Vagina (tissue), 2 donors: ENCODE results near the gene MORN5. TPM values are rescaled to one million over a fixed set of nuclear protein-coding genes. Genes with fewer than 3 reads are reported as not detected.

ENCODE experiments used
- DNase-seq, 2 donors: peaks; one replicate each; pipeline ENCODE4 v3.0.0-alpha.2; 2017; ENCODE audit errors: extremely low spot score in 2 of 2
- H3K27ac ChIP-seq: fragments of 200-600 bp; sonication (generic); one replicate; pipeline ENCODE4 v1.5.1; 2019
- H3K27me3 ChIP-seq: fragments of 200-600 bp; sonication (generic); one replicate; pipeline ENCODE4 v1.5.1; 2019
- H3K36me3 ChIP-seq, 2 donors: fragments of 200-600 bp; sonication (generic); one replicate each; pipeline ENCODE4 v1.5.1; 2017 to 2019
- H3K4me1 ChIP-seq: fragments of 200-600 bp; sonication (generic); one replicate; pipeline ENCODE4 v1.5.1; 2019
- H3K4me3 ChIP-seq, 2 donors: fragments of 200-600 bp; sonication (generic); 1 replicate in 1 of 2; 2 replicates in 1 of 2; pipeline ENCODE4 v1.5.1; 2016 to 2019
- H3K9me3 ChIP-seq: fragments of 200-600 bp; sonication (generic); one replicate; pipeline ENCODE4 v1.5.1; 2019
- POLR2A ChIP-seq, 2 donors: fragments of 450-650 bp; IDR thresholded peaks; one replicate each; pipeline ENCODE4 v1.6.1; 2017; ENCODE audit warnings: antibody characterized with exemption in 2 of 2, mild to moderate bottlenecking in 2 of 2, moderate library complexity in 2 of 2
- POLR2AphosphoS5 ChIP-seq, 2 donors: sonication (generic); formaldehyde crosslinking; IDR thresholded peaks; one replicate each; pipeline ENCODE4 v1.9.0; 2017; ENCODE audit warnings: antibody characterized with exemption in 2 of 2, mild to moderate bottlenecking in 2 of 2, low read depth in 1 of 2; ENCODE audit not compliant: insufficient read depth in 1 of 2
- intact Hi-C: fragments of 100-400 bp; cut with DNase I; formaldehyde crosslinking; loops from one replicate; pipeline ENCODE4 v1.15.1; 2023
- total RNA-seq: library from RNA; depleted of rRNA; stranded (reverse); fragments of >200 nt; gene quantifications from one replicate; pipeline ENCODE4 v1.2.3, GENCODE V29; 2016
- TF ChIP-seq, protein P1 (sequence below), 3 experiments: fragments of 450-650 bp in 2 of 3; fragments of 200-600 bp in 1 of 3; sonication (generic) in 1 of 3; IDR thresholded peaks; one replicate each; pipeline ENCODE4 v1.5.1; 2017 to 2019; ENCODE audit warnings: antibody characterized with exemption in 3 of 3, mild to moderate bottlenecking in 2 of 3, moderate library complexity in 2 of 3

Gene MORN5
- total RNA-seq, 1 donor from 2014 or later = not detected

DNA sequence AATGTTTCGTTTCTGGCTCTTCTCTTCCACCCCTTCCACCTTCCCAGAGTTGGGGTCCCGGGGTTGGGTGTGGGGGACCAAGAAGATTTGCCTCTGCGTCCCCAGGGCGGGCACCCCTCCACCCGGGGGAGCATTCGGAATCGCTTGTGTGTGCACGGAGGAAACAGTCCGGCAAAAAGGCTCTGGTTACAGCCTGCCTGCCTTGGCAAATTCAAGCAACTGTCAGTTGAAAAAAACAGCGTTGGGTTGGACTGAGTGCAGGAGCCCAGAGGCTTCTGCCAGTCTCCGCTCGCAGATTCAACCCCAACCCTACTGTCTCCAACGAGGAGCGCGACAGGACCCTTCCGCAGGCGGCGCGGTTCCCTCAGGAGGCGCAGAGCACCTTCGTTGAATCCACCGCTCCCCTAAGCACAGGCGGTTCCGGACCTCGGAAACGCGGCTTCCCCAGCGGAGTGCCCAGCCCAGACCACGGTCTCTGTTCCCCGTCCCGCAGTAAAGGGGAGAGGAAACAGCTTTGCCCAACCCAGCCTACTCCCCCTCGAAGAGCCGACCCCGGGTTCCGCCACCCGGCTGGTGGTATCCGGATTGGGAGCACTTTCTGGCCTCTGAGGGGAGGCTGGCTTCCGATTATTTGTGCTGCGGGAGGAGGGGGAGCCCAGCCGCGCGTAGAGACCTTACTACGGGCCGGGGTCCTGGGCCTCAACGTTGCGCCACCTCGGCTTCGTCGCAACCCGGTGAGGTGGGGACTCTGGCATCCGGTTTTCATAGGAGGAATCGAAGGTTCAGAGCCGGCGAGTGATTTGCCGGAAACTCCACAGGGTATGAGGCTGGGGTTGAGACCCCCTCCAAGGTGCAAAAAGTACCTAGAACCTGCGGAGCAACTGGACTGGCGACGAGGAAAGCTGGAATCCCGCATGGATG lies 59.5 kb downstream of the MORN5 start:
- Histone ChIP-seq H3K9me3 (no peaks in the 10 kb centered on the region), H3K27ac (no peak overlapping the region), H3K27me3 (peaks cover 12% of the 10 kb centered on the region), H3K36me3 (no peaks in the 10 kb centered on the region), H3K4me1 (peaks cover 21% of the 10 kb centered on the region), H3K4me3 (peak overlapping the region in 1 of 2 donors; percentile 1)
- intact Hi-C loops = no loop called here
- no peak for DNase-seq
- TF ChIP-seq POLR2AphosphoS5 (IDR thresholded peaks at IDR 0.05; ENCODE audit: insufficient read depth in 1 of 2, low read depth in 1 of 2) (no peak), POLR2A (IDR thresholded peaks at IDR 0.05) (no peak)
- TF ChIP-seq, protein P1, sequence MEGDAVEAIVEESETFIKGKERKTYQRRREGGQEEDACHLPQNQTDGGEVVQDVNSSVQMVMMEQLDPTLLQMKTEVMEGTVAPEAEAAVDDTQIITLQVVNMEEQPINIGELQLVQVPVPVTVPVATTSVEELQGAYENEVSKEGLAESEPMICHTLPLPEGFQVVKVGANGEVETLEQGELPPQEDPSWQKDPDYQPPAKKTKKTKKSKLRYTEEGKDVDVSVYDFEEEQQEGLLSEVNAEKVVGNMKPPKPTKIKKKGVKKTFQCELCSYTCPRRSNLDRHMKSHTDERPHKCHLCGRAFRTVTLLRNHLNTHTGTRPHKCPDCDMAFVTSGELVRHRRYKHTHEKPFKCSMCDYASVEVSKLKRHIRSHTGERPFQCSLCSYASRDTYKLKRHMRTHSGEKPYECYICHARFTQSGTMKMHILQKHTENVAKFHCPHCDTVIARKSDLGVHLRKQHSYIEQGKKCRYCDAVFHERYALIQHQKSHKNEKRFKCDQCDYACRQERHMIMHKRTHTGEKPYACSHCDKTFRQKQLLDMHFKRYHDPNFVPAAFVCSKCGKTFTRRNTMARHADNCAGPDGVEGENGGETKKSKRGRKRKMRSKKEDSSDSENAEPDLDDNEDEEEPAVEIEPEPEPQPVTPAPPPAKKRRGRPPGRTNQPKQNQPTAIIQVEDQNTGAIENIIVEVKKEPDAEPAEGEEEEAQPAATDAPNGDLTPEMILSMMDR (IDR thresholded peaks at IDR 0.05) = no peak

DNA sequence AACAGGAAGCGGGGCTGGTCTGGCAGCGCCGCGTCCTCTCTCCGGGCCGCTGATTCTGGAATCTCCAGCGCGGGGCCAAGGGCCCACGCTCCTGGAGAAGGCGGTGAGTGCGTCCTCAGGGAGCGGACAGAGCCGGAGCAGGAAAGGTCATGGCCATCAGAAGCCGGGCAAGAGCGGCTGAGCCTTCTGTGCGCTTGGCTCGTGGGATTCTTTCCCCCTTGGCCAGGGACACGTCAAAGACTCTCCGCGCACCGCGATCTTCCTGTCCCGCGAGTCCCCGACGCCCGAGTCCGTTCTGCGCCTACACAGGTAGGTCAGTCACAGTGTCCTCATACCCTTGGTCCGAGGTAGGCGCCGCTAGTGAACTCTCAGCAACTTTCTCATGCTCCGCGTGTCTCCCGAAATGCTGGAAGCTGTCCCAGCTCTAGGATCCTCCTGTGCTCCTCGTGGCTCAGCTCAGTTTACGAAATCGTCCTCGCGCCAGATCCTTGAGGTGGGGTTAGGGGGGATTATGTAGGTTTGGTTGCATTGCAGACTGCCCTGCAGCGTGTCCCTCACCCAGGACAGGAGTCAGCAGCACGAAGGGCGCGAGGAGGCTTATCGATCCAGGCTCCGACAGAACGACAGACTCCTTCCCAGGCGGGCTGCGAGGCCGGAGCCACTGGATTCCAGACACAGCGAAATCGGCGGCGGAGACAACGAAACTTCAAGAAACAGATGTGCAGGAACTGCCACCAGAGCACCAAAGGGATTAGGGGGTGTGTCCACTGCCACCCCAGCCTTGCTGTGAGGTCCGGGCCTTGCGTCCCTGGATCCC lies 60.4 kb downstream of the MORN5 start:
- DNase-seq = no peak
- peaks cover 8% of the 10 kb centered on the region for H3K27me3 ChIP-seq
- intact Hi-C loops = no loop called here

DNA sequence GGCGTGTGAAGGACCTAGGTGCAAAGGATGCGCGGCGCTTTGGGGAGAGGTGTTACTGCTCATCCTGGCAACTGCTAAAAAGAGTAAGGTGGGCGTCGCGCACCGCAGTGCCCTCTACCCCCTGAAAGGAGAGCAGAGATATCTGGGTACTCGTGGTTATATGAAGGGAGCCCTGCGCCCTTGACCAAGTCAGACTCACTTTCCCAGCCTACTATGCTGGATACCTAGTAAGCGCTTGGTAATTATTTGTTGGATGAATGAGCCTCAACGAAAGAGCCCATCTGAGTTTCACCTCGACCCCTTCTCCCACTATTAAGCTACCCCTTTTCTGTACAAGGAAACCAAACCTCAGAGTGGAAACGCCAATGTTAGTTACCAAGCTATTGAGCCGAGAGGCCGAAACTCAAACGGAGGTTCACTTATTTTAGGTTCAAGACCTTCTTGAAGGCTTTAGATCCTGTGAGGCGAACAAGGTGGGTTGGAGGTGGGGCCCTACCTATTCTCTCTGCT lies 61.0 kb downstream of the MORN5 start:
- intact Hi-C loops = no loop called here
- H3K27ac ChIP-seq = no peak overlapping the region
- H3K4me3 ChIP-seq = peak overlapping the region in 1 of 2 donors; percentile 1
- TF ChIP-seq, protein P1 (IDR thresholded peaks at IDR 0.05) = no peak
- no peak for TF ChIP-seq POLR2A (IDR thresholded peaks at IDR 0.05)
- TF ChIP-seq POLR2AphosphoS5 (IDR thresholded peaks at IDR 0.05; ENCODE audit: insufficient read depth in 1 of 2, low read depth in 1 of 2) = no peak
- DNase-seq = no peak
- H3K9me3 ChIP-seq = no peaks in the 10 kb centered on the region
- no peaks in the 10 kb centered on the region for H3K36me3 ChIP-seq
- H3K4me1 ChIP-seq = peaks cover 20% of the 10 kb centered on the region
- H3K27me3 ChIP-seq = peaks cover 11% of the 10 kb centered on the region

More for the DNA sequence above, 60.4 kb downstream of the MORN5 start:
- Histone ChIP-seq H3K9me3 (no peaks in the 10 kb centered on the region), H3K4me1 (peaks cover 19% of the 10 kb centered on the region), H3K36me3 (no peaks in the 10 kb centered on the region), H3K4me3 (peak overlapping the region in 1 of 2 donors; percentile 1), H3K27ac (no peak overlapping the region)
- TF ChIP-seq POLR2AphosphoS5 (IDR thresholded peaks at IDR 0.05; ENCODE audit: insufficient read depth in 1 of 2, low read depth in 1 of 2) (peak in 1 of 2 donors; percentile 54), POLR2A (IDR thresholded peaks at IDR 0.05) (no peak)

DNA sequence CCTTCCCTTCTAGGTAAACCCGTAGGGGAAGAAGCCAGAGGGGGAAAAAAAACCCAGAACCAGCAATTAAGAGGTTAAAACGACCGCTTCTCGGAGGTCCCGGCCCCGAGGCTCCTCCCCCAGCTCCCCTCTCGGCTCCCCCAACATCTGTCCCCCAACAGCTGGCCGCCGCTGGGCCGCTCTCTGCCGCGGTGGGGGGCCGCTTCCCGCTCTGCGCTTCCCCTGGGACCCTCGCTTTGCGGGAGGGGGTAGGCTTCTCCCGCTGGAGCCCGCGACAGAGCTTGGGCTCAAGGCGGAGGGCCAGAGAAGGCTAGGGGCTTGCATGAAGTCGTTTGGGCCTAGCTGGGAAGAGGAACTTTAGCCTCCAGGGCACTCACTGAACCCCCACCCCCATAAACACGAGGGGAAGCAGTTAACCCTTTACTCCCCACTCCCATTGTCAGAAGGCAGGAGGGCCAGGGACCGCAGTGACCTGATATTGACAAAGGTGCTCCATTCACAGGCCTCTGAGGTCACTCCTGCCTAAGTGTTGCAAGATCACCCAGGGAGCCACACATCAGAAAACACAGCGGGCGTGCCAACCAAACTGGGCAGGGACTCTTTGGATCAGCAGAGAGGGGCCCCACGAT lies 61.6 kb downstream of the MORN5 start:
- Histone ChIP-seq H3K36me3 (no peaks in the 10 kb centered on the region), H3K9me3 (no peaks in the 10 kb centered on the region), H3K4me3 (no peak overlapping the region), H3K27ac (no peak overlapping the region), H3K27me3 (peaks cover 16% of the 10 kb centered on the region), H3K4me1 (peaks cover 25% of the 10 kb centered on the region)
- intact Hi-C loops = no loop called here
- TF ChIP-seq POLR2A (IDR thresholded peaks at IDR 0.05) (no peak), POLR2AphosphoS5 (IDR thresholded peaks at IDR 0.05; ENCODE audit: insufficient read depth in 1 of 2, low read depth in 1 of 2) (no peak)
- TF ChIP-seq, protein P1 (IDR thresholded peaks at IDR 0.05) = no peak
- no peak for DNase-seq

DNA sequence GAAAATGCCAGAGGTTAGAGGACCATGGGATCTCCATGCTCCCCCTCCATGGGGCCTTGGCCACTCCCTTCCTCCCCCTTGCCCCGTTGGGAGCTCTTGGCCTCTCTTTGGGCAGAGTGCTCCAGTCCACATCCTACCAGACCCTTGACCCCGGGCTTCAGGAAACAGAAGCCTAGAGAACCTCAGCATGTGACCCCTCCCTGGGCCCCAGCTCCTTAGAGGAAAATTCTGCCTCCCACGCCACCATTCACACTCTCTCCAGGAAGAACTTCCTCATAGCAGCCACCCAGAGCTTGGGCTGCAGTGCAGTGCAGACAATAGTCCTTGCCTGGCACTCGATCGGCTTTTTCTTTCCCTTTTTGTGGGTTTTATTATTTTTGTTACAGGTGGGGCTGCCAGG lies 63.1 kb downstream of the MORN5 start:
- TF ChIP-seq POLR2A (IDR thresholded peaks at IDR 0.05) (no peak), POLR2AphosphoS5 (IDR thresholded peaks at IDR 0.05; ENCODE audit: insufficient read depth in 1 of 2, low read depth in 1 of 2) (no peak)
- TF ChIP-seq, protein P1 (IDR thresholded peaks at IDR 0.05) = no peak
- Histone ChIP-seq H3K9me3 (no peaks in the 10 kb centered on the region), H3K4me1 (peaks cover 40% of the 10 kb centered on the region), H3K36me3 (no peaks in the 10 kb centered on the region), H3K27ac (no peak overlapping the region), H3K4me3 (no peak overlapping the region), H3K27me3 (peaks cover 26% of the 10 kb centered on the region)
- DNase-seq = no peak
- intact Hi-C loops = no loop called here
